G401 (cell line): Measurements from ENCODE around the gene TLE4. TPM values are rescaled to one million over a fixed set of nuclear protein-coding genes. Genes with fewer than 3 reads are reported as not detected.
"Not testable (repeated sequence)": the region's sequence is repeated elsewhere in the genome, so short reads cannot be mapped to it uniquely, and the experiment has no call there.

ENCODE experiments used
- DNase-seq: peaks from one replicate; pipeline ENCODE4 v3.0.0-alpha.2; 2015; ENCODE audit warnings: low spot score
- in situ Hi-C: cut with HindIII; loops from 2 replicates; pipeline ENCODE4 v1.10.0; 2016; ENCODE audit warnings: low sequenced_read_pairs, mixed read lengths
- total RNA-seq: library from RNA; depleted of rRNA; stranded (reverse); fragments of >200 nt; shearing (Covaris generic); gene quantifications from 2 replicates; pipeline ENCODE4 v1.2.3, GENCODE V29; 2014; rRNA removed

The TLE4 gene
- total RNA-seq: 65.7 and 78.6 TPM in 2 replicates

DNA sequence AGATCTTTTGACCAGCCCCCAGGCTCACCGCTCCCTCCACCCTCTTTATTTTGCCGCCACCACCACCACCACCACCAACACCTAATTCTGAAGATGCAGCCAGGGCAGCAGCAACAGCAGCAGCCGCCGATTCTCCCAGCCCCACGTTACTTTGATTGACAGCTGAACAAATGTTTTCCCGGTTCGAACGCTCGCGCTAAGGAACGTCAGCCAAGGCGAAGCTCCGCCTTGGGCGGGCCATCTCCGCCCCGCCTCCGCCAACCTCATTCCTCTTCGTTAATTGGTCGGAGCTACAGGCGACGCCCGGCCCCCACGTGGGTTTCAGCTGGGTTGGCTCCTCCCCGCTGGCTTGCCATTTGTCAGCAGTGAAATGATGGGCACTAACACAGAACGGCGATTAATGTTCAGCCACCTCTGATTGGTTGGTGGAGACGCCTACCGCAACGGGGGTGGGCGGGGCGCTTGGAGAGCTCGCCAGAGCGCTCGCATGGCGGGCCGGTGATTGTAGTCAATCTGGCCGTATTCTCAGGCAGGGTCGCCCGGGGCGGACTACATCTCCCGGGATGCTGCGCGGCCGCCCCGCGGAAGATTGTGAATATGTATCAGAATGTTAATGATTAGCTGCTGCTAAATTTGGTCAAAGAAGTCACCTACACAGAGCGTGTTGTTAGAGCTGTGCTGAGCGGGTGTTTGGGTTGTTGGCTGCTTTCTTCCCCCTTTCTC lies at the start of gene TLE4:
Gene TLE4 (plus strand): TSS at position 657 of the 723 bp plus-strand sequence. CDS start 826 bp downstream, outside the sequence.
- peak; percentile 100 for DNase-seq
- in situ Hi-C loops: no loop called here

GRCh38 chr9:79522793-79523192 lies 49.0 kb upstream of the TLE4 start:
- no peak for DNase-seq
- in situ Hi-C loops: no loop called here

GRCh38 chr9:79524266-79524665 lies 47.5 kb upstream of the TLE4 start:
- in situ Hi-C loops: no loop called here

DNA sequence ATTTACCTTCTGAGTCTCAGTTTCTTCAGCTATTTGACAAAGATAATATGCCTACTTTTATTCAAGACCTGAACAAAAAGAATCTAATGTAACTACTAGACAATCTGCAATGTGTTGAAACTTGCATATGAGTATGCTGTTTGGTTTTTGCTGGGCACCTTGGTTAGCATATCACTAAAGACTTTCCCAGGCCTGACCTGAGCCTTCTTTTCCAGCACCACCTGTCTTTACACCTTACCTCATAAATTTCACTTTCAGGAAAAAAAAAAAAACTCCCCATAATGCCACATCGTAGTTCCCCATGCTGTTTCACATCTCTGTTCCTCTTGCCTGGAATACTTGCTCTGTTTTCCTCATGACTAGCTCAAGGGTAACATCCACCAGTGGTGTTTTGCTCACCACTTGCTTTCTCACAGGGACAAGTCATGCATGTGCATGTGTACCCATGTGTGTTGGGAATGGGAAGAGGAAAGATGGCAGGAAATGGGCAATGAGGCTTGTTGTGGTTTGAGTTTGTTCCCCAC lies 45.6 kb upstream of the TLE4 start:
- in situ Hi-C loops: no loop called here
- no peak for DNase-seq

More at GRCh38 chr9:79524266-79524665, 47.5 kb upstream of the TLE4 start:
- no peak for DNase-seq

DNA sequence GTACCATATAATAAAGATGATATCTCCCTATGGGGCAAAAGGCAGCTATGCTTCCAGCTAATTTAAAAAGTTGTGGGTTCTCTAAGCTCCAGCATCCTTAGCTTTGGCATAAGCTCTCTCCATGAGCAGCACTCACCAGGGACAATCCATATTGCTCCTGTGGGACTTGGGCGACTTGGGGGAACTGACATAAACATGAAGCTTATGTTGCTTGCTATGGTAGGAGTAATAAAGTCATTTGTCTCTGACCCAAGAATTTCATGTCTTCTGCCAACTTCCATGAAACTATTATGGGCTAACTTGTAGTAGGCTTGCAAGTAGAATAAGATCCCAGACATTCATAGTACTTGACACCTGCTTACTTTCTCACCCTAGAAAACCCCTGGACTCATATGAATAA lies 36.2 kb upstream of the TLE4 start:
- no peak for DNase-seq
- in situ Hi-C loops: no loop called here

GRCh38 chr9:79537838-79538237 lies 33.9 kb upstream of the TLE4 start:
- DNase-seq: no peak
- in situ Hi-C loops: no loop called here

DNA sequence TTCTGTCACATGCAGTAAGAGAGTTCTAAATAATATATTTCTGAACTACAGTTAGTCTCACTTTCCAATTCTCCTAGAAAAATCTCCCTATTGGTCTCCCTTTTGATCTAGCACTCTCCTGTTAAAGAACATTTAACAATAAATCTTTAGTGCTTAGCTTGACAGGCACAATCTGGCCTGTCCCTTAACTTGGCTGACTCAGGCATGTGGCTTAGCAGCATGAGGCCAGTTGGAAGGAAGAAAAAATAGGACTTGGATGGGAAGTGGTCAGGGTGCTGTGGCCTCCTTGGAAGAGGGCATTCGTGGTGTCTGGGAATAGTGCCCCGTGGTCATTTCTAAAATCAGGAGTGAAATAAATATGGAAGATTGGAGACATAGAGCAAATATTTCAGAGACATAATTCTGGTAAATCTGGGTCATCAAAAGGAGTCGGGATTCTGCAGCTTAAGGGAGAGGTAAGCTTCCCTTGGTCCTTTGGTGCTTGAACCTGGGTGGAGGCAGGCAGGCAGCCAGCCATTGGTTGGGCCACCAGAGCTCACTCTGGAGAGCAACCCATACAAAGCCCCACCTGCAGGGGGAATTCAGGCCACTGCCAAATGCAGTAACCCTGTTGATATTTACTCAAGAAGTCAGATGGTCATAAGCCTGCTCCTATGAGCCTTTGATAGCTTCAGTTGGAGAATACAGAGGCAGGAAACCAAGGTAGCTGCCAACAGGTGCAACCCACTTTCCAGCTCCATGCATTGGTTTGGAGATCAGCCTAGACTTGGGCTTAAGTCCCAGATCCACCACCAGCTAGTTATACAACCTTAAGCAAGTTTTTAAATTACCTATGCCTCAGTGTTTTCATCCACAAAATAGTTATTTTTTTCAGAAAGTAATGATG lies 28.8 kb upstream of the TLE4 start:
- peak; percentile 83 for DNase-seq
- in situ Hi-C loops: no loop called here

DNA sequence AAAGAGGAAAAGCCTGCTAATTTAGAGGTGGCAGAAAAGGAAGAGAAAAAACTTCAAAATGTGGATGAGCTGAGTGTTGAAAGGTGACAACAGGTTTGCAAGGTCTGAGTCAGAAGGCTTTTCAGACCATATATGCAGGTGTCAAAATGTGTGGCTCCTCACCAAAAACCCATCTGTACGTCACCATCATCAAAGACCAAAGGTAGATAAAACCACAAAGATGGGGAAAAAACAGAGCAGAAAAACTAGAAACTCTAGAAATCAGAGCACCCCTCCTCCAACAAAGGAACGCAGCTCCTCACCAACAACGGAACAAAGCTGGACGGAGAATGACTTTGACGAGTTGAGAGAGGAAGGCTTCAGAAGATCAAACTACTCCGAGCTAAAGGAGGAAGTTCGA lies 27.4 kb upstream of the TLE4 start:
- DNase-seq, in situ Hi-C loops: not testable (repeated sequence)

- no peak for DNase-seq
- in situ Hi-C loops: no loop called here
These were observed 20.2 kb upstream of the TLE4 start for GRCh38 chr9:79551586-79551985.

DNA sequence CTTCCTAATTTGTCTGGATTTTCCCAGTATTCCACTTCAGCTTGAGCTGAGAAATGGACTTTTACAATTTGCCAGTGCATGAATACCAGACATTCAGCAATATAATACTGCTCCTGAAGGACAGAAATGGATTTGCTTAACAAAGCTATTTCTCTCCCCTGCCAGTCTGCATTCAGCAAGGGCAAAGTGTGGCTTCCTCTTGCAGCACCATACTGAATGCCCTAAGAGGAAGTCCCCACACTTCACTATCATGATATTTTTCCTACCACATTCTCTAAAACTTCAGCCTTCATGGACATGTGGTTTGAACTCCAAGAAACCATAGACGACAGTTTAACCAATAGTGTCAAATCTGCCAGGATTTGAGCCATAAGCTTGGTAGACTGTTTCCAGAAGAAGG lies 19.8 kb upstream of the TLE4 start:
- in situ Hi-C loops: no loop called here
- no peak for DNase-seq

DNA sequence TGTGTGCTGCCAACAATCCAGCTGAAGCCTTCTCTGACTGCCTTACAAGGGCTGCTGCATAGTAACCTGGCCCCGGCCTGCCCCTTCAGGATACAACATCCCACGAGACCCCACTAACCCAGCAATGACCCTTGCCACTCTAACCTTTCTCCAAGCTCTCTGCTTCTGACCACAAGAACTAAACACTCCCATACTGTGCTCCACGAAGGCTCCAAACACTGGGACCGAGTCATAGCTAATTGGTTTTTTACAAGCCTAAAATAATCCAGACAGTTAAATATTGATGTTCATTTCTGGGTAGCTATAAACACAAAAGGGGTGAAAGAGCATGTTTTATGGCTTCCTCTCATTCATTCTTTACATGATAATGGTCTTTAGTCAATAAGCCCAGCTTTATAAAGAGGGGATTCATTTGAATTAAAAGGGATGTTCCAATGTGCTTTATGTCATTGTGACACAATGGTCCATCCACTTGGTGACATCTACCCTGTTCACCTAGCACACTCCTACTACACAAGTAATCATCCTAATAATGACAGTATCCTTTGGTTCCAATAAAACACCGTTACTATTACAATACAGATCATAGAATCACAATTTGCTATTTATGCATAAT lies 16.2 kb upstream of the TLE4 start:
- in situ Hi-C loops: no loop called here
- no peak for DNase-seq

DNA sequence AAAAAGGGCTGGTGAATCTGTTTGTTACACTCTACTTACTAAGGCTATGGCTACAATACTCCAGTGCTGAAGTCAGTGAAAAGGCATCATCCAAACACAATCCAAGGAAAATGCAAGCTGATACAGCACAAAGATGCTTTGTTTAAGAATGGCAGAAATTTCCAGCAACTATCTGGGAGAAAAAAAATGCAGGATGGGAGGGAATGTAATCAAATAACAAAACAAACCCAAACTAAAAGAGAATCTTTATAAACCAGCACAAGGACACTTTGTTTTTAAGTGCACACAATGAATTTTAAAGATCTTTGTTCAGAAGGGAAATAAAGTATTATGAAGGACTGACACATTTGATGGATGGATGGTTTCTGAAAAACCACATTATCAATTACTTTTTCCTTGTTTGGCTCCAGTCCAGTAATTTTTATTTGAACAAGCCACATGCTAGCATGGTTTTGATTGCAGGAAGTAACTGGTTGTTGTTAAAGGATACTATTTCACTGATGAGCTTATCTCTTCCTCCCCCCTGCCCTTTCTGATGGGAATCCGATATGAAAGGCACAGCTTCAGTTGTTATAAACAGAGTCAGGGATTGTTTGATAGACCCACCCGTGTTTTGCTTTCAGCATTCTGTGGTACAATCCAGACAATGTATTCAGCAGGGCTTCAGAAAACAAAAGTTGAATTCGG lies 12.1 kb upstream of the TLE4 start:
- in situ Hi-C loops: no loop called here
- no peak for DNase-seq

GRCh38 chr9:79562749-79563386 lies 8.9 kb upstream of the TLE4 start:
- in situ Hi-C loops: no loop called here
- DNase-seq: no peak

DNA sequence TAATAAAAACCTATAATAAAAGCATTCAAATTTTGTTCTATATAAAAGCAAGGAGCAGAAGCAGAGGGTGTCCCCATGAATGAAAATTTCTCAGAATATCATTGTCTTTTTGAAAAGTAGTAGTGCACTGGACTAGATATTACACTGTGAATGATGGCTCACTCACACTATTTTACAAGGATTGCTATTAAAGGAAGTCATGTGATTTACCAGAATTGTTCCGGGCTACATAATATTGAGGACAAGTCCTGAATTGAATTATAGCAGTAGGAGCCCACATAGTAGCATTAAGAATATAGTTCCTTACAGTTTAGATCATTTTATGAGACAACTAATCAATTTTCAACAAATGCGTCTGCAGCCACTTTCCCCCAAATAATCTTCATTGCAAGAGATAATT lies 7.7 kb upstream of the TLE4 start:
- in situ Hi-C loops: no loop called here
- no peak for DNase-seq

GRCh38 chr9:79565245-79565644 lies 6.5 kb upstream of the TLE4 start:
- in situ Hi-C loops: no loop called here
- no peak for DNase-seq

DNA sequence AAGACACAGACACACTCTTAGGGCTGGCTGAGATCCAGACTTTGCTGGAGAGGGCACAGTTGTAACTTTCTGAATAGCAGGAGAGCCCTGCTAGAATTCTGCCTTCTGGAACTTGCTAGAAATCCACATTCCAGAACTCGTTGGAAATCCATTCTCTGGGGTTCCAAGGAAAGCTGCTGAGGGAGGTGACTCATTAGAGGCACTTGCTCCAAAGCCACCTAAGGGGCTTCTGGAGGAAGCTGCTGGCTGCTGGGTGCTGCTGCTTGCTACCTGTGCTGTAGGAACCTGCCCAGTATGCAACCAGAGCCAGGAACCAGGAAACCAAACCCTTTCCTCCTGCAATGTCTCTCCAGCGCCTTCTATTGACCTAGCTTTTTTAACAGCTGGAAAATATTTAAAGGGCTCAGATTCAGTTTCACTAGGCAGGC lies 4.1 kb upstream of the TLE4 start:
- DNase-seq: no peak
- in situ Hi-C loops: no loop called here

- in situ Hi-C loops: no loop called here
- no peak for DNase-seq
These were observed 3.2 kb upstream of the TLE4 start for GRCh38 chr9:79568337-79569101.

GRCh38 chr9:79569814-79570447 lies 1.8 kb upstream of the TLE4 start:
- DNase-seq: peak; percentile 44
- in situ Hi-C loops: no loop called here
